Naive B cell (primary cell): ENCODE results near the gene CTU1. TPM values are rescaled to one million over a fixed set of nuclear protein-coding genes. Genes with fewer than 3 reads are reported as not detected.
A peak's percentile ranks its signal among the peaks of the same experiment; 100 is the strongest.

ENCODE experiments used
- ATAC-seq, 2 donors: fragments of 150-1000 bp; cut with Tn5 transposase; 2 replicates each; pipeline ENCODE4 v1.10.0; 2021; ENCODE audit warnings: low read depth in 2 of 2, mild to moderate bottlenecking in 2 of 2, moderate library complexity in 2 of 2
- DNase-seq: peaks from one replicate; pipeline ENCODE4 v3.0.0; 2022
- H3K27ac Mint-ChIP-seq, 6 donors: one replicate each; pipeline ENCODE4 v1.8.0; 2020 to 2022; ENCODE audit warnings: mild to moderate bottlenecking in 6 of 6, mixed read lengths in 6 of 6, moderate library complexity in 5 of 6, inconsistent platforms in 2 of 6
- H3K27me3 Mint-ChIP-seq, 3 donors: one replicate each; pipeline ENCODE4 v1.8.0; 2021 to 2022; ENCODE audit warnings: mixed read lengths in 3 of 3, mild to moderate bottlenecking in 1 of 3
- H3K36me3 Mint-ChIP-seq, 2 donors: one replicate each; pipeline ENCODE4 v1.8.0; 2020 to 2022; ENCODE audit warnings: mixed read lengths in 2 of 2, inconsistent platforms in 1 of 2, mild to moderate bottlenecking in 1 of 2
- H3K4me1 Mint-ChIP-seq, 3 donors: one replicate each; pipeline ENCODE4 v1.8.0; 2020 to 2022; ENCODE audit warnings: mixed read lengths in 3 of 3, inconsistent platforms in 1 of 3, mild to moderate bottlenecking in 1 of 3, moderate library complexity in 1 of 3
- H3K4me3 Mint-ChIP-seq, 8 donors: one replicate each; pipeline ENCODE4 v1.8.0; 2020 to 2022; ENCODE audit warnings: mild to moderate bottlenecking in 8 of 8, mixed read lengths in 8 of 8, moderate library complexity in 8 of 8, inconsistent platforms in 2 of 8
- H3K9me3 Mint-ChIP-seq, 7 donors: one replicate each; pipeline ENCODE4 v1.8.0; 2020 to 2022; ENCODE audit warnings: mixed read lengths in 7 of 7, mild to moderate bottlenecking in 5 of 7, inconsistent platforms in 2 of 7, moderate library complexity in 1 of 7
- polyA plus RNA-seq, 6 donors: library from polyadenylated mRNA; unstranded; fragments of 300-500 nt; fragmentation: Illumina TruSeq; gene quantifications; one replicate each; pipeline ENCODE4 v1.2.3, GENCODE V29; 2021; ENCODE audit warnings: low read depth in 6 of 6

Gene CTU1
- polyA plus RNA-seq, 6 donors from 2014 or later = 1.8 to 5.6 (median 4.2) TPM

DNA sequence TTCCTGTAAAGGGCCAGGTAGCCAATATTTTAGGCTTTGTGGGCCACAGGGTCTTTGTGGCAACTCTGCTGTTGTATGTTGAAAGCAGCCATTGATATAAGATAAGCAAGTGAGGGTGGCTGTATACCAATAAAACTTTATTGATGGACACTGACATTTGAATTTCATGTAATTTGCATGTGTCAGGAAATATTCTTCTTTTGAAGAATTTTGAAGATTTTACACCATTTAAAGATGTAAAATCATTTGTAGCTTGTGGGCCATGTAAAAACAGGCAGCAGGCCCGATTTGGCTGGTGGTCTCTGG is 2.4 kb upstream of the CTU1 start:
- H3K4me3 Mint-ChIP-seq = peak overlapping the region in 3 of 8 donors; percentile 21 to 57 (median 40)
- DNase-seq = no peak
- ATAC-seq = no peak
- H3K27me3 Mint-ChIP-seq = peaks cover 0 to 7% (median 7%) of the 10 kb centered on the region in 3 donors
- H3K27ac Mint-ChIP-seq = no peak overlapping the region
- H3K9me3 Mint-ChIP-seq = no peaks in the 10 kb centered on the region
- no peaks in the 10 kb centered on the region for H3K36me3 Mint-ChIP-seq
- H3K4me1 Mint-ChIP-seq = peaks cover 26 to 32% (median 26%) of the 10 kb centered on the region in 3 donors

DNA sequence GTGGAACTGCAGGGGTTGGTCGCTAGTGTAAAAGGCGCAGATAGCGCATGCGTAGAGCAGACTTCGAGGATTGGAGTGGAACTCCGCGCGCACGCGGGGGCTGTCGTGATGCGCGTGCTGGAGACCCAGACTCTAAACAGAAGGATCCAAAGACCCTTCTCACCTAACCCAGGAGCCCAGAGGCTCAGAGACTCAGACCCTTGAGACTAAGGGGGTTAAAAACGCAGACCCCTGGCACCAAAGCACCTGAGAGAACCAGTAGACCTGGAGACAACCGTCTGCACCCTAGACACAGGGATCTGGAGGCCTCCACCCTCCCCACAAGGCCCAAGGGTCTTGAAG is 567 bp upstream of the CTU1 start:
- Mint-ChIP-seq H3K9me3 (no peaks in the 10 kb centered on the region), H3K4me1 (peaks cover 36 to 41% (median 37%) of the 10 kb centered on the region in 3 donors), H3K27me3 (no peaks in the 10 kb centered on the region), H3K27ac (peak overlapping the region; percentile 93 to 99 (median 97)), H3K4me3 (peak overlapping the region; percentile 87 to 99 (median 96)), H3K36me3 (peaks cover 0 to 4% of the 10 kb centered on the region in 2 donors)
- ATAC-seq = peak; percentile 37 to 47
- no peak for DNase-seq

DNA sequence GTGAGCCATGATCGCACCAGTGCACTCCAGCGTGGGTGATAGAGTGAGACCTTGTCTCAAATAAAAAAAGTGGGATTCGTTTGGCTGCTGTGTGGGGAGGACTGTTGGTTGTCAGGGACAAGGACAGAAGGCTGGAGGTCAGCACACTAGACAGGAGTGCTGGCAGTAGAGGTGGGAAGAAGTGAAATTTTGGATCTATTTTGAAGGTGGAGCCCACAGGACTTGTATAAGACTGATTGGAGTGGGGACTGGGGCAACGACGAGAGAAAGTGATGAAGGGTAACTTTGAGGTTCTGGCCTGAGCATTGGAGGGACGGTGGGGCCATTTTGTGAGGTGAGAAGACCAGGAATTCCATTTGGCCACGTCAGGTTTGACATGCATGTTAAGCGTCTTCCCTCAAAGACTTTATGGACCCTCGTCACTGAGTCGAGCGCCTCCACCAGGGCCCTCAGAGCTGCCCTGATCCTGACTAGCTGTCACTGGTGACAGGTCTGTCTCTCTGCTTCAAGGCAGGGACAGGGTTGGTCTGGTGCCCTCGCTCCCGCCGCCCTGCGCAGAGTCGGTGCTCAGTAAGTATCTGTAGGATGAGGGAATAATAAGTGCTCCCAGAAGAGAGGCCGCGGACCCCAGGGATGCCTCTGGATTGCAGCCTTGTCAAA is 673 bp downstream of the CTU1 start:
- no peaks in the 10 kb centered on the region for H3K9me3 Mint-ChIP-seq

DNA sequence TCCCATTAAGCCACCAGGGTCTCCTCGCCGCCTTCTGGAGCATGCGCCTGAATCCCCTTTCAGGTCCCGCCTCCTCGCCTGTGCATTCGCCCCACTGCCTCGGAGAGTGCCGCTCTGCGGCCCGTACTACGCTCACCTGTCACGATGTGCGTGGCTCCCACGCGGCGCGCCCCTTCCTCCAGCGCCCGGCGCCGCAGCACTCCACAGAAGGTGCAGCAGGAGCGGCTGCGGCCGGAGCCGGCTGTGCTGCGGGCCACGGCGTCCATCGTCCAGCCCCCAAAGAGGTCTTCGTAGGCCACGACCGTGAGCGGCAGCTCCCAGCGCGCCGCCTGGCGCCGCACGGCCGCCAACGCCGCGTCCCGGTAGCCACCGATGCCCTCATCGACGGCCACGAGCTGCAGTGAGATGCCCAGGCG is 4.3 kb downstream of the CTU1 start:
- no peak for DNase-seq
- Mint-ChIP-seq H3K9me3 (no peaks in the 10 kb centered on the region), H3K4me3 (no peak overlapping the region), H3K27ac (no peak overlapping the region), H3K27me3 (no peaks in the 10 kb centered on the region), H3K4me1 (peaks cover 44 to 62% (median 45%) of the 10 kb centered on the region in 3 donors), H3K36me3 (peaks cover 10 to 21% of the 10 kb centered on the region in 2 donors)
- no peak for ATAC-seq

More for the DNA sequence above, 673 bp downstream of the CTU1 start:
- peak overlapping the region; percentile 93 to 99 (median 97) for H3K27ac Mint-ChIP-seq
- peaks cover 40 to 41% (median 41%) of the 10 kb centered on the region in 3 donors for H3K4me1 Mint-ChIP-seq
- peaks cover 5 to 10% of the 10 kb centered on the region in 2 donors for H3K36me3 Mint-ChIP-seq
- ATAC-seq = no peak
- no peak for DNase-seq
- H3K27me3 Mint-ChIP-seq = no peaks in the 10 kb centered on the region
- H3K4me3 Mint-ChIP-seq = peak overlapping the region; percentile 87 to 99 (median 96)

DNA sequence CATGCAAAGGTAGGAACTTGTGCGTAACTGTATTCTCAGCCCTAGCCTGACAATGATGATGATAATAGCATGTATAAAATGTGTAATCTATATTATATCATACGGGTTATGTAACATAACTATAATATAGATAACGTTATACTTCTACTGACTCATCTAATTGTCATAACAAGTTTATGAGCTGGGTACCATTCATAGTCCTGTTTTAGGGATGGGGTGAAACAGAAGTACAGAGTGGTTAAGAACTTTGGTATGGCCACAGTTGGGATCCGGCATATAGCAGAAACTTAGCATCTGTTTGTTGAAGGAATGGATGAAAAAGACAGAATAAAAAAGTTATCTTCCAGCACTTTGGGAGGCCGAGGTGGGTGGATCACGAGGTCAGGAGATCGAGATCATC is 5.2 kb downstream of the CTU1 start:
- Mint-ChIP-seq H3K9me3 (no peaks in the 10 kb centered on the region), H3K27ac (peak overlapping the region in 2 of 6 donors; percentile 26 to 48), H3K27me3 (no peaks in the 10 kb centered on the region), H3K4me1 (peaks cover 35 to 57% (median 40%) of the 10 kb centered on the region in 3 donors), H3K4me3 (no peak overlapping the region), H3K36me3 (peaks cover 10 to 22% of the 10 kb centered on the region in 2 donors)
- no peak for ATAC-seq
- no peak for DNase-seq

DNA sequence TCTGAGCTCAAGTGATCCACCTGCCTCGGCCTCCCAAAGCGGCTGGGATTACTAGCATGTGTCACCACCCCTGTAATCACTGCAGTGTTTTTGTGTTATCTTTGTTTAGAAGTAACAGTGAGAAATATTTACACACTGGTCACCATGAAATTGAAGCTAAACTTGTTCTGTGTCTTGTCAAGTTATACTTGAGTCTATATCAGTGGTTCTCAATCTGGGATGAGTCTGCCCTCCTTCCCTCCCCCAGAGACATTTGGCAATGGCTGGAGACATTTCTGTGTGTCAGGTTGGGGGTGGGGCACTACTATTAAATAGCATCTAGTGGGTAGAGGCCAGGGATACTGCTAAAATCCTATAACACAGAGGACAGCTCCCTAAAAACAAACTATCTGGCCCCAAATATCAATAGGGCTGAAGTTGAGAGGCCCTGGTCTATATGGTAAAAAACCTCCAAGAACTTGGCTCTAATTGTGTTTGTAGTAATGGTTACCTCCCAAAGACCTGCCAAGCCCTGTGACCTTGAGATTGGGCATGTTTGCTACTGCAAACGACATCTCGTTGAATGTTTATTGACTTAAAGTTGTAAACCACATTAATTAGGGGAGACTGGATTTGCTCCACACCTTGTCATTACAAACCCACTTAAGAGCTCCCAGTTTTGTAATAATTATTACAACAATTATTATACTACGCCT is 6.9 kb downstream of the CTU1 start:
- DNase-seq (no peak), ATAC-seq (no peak)
- Mint-ChIP-seq H3K9me3 (no peaks in the 10 kb centered on the region), H3K4me3 (no peak overlapping the region), H3K36me3 (peaks cover 14 to 22% of the 10 kb centered on the region in 2 donors), H3K4me1 (peaks cover 27 to 50% (median 33%) of the 10 kb centered on the region in 3 donors), H3K27ac (no peak overlapping the region), H3K27me3 (no peaks in the 10 kb centered on the region)

DNA sequence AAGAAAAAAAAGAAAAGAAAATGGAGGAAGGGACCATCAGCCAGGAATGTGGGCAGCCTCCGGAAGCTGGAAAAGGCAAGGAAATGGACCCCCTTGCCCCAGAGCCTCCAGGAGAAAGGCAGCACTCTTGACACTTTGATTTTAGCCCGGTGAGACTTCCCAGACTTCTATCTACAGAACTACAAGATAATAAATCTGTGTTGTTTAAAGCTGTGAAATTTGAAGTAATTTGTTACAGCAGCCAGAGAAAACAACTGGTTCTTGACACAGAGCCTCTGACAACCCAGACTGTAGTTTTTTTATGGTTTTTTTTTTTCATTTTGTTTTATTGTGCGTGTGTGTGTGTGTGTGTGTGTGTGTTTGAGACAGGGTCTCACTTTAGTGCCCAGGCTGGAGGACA is 7.6 kb downstream of the CTU1 start:
- DNase-seq (no peak), ATAC-seq (no peak)
- Mint-ChIP-seq H3K27me3 (no peaks in the 10 kb centered on the region), H3K4me3 (no peak overlapping the region), H3K36me3 (peaks cover 14 to 22% of the 10 kb centered on the region in 2 donors), H3K9me3 (no peaks in the 10 kb centered on the region), H3K27ac (peak overlapping the region in 1 of 6 donors; percentile 69), H3K4me1 (peaks cover 20 to 43% (median 26%) of the 10 kb centered on the region in 3 donors)

DNA sequence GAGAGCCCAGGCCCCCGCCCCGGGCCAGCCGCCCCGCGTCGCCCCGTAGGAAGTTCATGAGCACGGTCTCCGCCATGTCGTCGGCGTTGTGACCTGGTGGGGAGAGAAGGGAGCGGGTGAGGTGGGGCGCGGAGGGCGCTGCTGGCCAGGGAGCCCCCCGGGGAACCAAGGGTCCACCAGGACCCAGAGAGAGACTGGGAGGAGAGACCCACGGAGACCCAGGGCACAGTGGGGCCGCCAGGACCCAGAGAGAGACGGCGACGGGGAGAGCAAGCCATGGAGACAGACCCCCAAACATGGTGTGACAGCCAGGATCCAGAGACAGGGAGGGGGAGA is 9.2 kb downstream of the CTU1 start:
- peaks cover 15 to 32% (median 21%) of the 10 kb centered on the region in 3 donors for H3K4me1 Mint-ChIP-seq

DNA sequence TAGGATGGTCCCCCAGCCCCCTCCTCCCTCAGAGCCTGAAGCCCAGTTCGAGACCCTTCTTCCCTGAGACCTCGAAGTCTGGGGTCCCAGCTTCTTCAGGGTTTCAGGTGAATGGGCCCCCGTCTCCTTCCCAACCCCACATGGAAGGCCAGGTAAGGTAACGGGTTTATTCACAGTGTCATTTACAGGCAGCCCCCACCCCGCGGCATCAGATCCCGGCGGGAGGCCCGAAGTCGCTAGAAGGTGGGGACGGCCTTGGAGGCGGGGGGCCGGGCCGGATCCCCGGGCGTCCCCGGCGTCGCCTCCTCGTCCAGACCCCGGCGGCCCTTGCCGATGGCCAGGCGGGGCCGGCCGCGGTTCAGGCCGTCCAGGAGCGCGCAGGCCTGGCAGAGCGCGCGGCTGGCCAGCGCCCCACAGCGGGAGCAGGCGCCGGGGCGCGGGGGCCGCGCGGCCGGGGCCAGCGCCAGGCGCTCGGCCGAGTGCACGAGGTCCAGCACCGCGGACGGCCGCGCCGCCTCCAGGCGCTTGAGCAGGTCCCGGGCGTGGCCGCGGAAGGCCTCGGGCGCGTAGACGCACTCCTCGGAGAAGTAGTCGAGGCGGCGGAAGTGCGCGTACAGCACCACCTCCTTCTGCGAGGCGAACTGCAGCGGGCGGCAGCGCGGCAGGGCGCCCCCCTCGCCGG is 9.7 kb downstream of the CTU1 start:
- peaks cover 15 to 32% (median 25%) of the 10 kb centered on the region in 3 donors for H3K4me1 Mint-ChIP-seq
- H3K4me3 Mint-ChIP-seq = peak overlapping the region in 1 of 8 donors; percentile 47
- peak in 1 of 2 donors; percentile 65 for ATAC-seq
- no peaks in the 10 kb centered on the region for H3K9me3 Mint-ChIP-seq
- DNase-seq = no peak
- no peak overlapping the region for H3K27ac Mint-ChIP-seq
- peaks cover 10 to 22% of the 10 kb centered on the region in 2 donors for H3K36me3 Mint-ChIP-seq
- no peaks in the 10 kb centered on the region for H3K27me3 Mint-ChIP-seq

More for the DNA sequence above, 9.2 kb downstream of the CTU1 start:
- Mint-ChIP-seq H3K27ac (no peak overlapping the region), H3K36me3 (peaks cover 10 to 22% of the 10 kb centered on the region in 2 donors), H3K27me3 (no peaks in the 10 kb centered on the region), H3K4me3 (peak overlapping the region in 2 of 8 donors; percentile 12 to 29), H3K9me3 (no peaks in the 10 kb centered on the region)
- ATAC-seq (no peak), DNase-seq (no peak)

DNA sequence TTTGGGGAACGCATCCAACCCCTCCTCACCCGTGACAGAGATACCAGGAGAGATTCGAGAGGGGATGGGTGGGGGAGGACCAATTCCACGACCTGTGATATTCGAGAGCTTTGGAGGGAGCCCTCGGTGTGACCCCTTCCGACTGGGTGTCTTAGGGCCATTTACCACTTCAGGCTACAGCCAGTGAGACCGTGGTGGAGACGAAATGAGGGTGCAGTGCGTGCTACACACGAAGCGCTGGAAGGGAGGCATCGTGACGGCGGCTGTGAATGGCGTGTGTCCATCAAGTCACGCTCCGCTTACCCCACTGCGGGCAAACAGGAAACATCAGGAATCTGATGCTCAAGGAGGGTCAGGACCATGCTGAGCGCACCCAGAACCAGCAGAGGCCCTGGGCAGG is 10.4 kb downstream of the CTU1 start:
- Mint-ChIP-seq H3K27me3 (no peaks in the 10 kb centered on the region), H3K36me3 (peaks cover 5 to 19% of the 10 kb centered on the region in 2 donors), H3K9me3 (no peaks in the 10 kb centered on the region), H3K4me3 (peak overlapping the region in 2 of 8 donors; percentile 47), H3K27ac (peak overlapping the region in 2 of 6 donors; percentile 20 to 57), H3K4me1 (peaks cover 15 to 30% (median 25%) of the 10 kb centered on the region in 3 donors)
- no peak for ATAC-seq
- DNase-seq = no peak

DNA sequence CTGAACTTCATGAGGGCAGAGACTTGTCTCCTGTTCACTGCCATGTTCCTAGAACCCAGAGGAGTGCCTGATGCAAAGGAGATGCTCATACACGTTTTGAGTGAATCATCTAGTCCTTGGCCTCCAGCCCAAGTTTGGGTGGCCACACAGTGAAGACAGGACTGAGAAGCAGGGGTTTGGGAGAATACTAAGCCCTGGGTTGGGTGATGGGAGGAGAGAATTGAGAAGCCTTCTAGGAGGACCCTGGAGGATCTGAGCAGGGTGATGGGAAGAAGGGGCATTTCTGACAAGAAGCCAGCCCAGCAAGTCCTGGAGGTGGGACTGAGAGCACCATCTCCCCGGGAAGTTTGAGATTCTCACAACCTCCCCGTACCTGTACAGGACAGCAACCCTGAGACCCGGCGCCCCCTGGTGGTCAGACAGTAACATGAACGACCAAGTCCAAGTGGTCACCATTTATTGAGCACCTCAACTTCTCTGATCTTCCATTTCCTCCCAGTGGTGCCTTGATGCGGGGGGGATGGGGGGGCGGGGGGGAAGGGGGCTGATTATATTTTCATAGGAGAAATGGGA is 11.0 kb downstream of the CTU1 start:
- H3K9me3 Mint-ChIP-seq = no peaks in the 10 kb centered on the region
- peak; percentile 43 to 71 for ATAC-seq
- H3K27me3 Mint-ChIP-seq = no peaks in the 10 kb centered on the region
- H3K4me1 Mint-ChIP-seq = peaks cover 17 to 25% (median 20%) of the 10 kb centered on the region in 3 donors
- peak overlapping the region in 2 of 8 donors; percentile 31 to 47 for H3K4me3 Mint-ChIP-seq
- H3K27ac Mint-ChIP-seq = peak overlapping the region in 3 of 6 donors; percentile 11 to 89 (median 40)
- DNase-seq = peak; percentile 41
- H3K36me3 Mint-ChIP-seq = peaks cover 4 to 14% of the 10 kb centered on the region in 2 donors

DNA sequence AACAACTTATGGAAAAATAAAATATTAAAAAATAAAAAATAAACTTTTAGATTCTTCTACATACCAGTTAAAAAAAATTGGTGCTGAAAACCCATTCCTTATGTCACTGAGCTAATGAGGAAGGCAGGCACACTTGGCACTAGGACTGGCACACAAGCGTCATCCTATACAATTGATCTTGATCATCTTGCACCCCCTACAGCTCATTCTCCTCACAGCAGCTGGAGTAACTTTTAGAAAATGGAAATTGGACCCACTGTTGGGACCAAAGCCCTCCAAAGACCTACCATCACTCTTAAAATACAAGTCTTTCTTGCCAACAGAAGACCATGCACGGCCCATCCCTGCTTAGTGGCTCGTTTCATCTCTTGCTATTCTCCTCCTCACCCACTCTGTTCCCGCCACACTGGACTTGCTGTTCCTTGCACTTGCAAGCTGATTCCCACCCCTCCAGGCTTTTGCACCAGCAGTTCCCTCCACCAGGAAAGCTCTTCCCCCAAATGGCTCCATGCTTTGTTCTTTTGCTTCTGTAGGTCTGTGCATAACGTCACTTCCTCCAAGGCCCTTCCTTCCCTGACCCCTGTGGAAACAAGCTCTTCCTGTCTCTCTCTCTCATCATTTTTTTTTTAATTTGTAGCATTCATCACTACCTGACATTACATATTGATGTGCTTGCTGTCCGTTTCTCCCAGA is 11.6 kb downstream of the CTU1 start:
- ATAC-seq (no peak), DNase-seq (no peak)
- Mint-ChIP-seq H3K4me3 (peak overlapping the region in 1 of 8 donors; percentile 31), H3K36me3 (peaks cover 4 to 14% of the 10 kb centered on the region in 2 donors), H3K27me3 (no peaks in the 10 kb centered on the region), H3K9me3 (no peaks in the 10 kb centered on the region), H3K4me1 (peaks cover 17 to 25% (median 20%) of the 10 kb centered on the region in 3 donors), H3K27ac (peak overlapping the region in 3 of 6 donors; percentile 11 to 89 (median 40))
